Left lobe of liver (tissue), 2 donors: Measurements from ENCODE around the gene TSPY8. TPM values are rescaled to one million over a fixed set of nuclear protein-coding genes. Genes with fewer than 3 reads are reported as not detected.
A peak's percentile ranks its signal among the peaks of the same experiment; 100 is the strongest.
"Not testable (repeated sequence)": the region's sequence is repeated elsewhere in the genome, so short reads cannot be mapped to it uniquely, and the experiment has no call there.

Source experiments
- ATAC-seq: fragments of 200-7000 bp; cut with Tn5 transposase; one replicate; pipeline ENCODE4 v1.9.1; 2020; ENCODE audit warnings: mild to moderate bottlenecking, moderate library complexity
- DNase-seq: peaks from one replicate; pipeline ENCODE4 v3.0.0-alpha.2; 2020; ENCODE audit warnings: low spot score
- total RNA-seq: library from RNA; stranded (reverse); gene quantifications from one replicate; pipeline ENCODE4 v1.2.1, GENCODE V29; 2021
- donor health status: DM: no; HTN: no; CAD: no; lungs with moderate emphysema.
- donor health status: DM: no; HTN: yes; CAD: no.

Gene TSPY8, protein sequence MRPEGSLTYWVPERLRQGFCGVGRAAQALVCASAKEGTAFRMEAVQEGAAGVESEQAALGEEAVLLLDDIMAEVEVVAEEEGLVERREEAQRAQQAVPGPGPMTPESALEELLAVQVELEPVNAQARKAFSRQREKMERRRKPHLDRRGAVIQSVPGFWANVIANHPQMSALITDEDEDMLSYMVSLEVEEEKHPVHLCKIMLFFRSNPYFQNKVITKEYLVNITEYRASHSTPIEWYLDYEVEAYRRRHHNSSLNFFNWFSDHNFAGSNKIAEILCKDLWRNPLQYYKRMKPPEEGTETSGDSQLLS
- not detected for total RNA-seq

DNA sequence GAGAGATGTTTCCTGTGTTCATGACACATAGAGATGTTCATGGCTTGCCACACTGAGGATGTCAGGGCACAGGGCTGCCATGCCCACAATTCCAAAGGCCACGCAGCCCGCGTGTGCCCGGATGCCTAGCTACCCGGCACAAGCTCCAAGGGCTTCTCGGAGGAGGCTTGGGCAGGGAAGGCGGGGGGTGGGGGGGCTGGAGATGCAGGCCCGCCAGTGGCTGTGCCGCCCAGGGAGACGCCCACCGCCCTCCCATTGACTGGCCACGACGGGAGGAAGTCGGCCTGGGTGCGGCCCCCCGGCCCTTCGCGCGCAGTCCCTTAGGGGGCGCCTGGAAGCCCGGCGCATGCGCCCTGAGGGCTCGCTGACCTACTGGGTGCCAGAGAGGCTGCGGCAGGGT is at the start of gene TSPY8:
TSS of gene TSPY8 (plus strand) at position 301 of the 400 bp plus-strand sequence. CDS start at position 347, 46 bp downstream.
- not testable (repeated sequence) for ATAC-seq, DNase-seq

DNA sequence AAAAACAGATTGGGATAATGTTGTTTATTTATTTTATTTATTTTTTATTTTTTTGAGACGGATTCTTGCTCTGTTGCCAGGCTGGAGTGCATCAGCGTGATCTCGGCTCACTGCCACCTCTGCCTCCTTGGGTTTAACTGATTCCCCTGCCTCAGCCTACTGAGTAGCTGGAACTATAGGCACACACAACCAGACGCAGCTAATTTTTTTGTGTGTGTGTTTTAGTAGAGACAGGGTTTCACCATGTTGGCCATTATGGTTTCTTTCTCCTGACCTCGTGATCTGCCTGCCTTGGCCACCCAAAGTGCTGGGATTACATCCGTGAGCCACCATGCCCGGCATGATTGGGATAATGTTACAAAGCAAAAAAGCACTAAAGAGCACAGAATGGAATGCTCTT is 36.6 kb upstream of the TSPY8 start:
- no peak for DNase-seq

DNA sequence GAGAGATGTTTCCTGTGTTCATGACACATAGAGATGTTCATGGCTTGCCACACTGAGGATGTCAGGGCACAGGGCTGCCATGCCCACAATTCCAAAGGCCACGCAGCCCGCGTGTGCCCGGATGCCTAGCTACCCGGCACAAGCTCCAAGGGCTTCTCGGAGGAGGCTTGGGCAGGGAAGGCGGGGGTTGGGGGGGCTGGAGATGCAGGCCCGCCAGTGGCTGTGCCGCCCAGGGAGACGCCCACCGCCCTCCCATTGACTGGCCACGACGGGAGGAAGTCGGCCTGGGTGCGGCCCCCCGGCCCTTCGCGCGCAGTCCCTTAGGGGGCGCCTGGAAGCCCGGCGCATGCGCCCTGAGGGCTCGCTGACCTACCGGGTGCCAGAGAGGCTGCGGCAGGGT is 20.4 kb upstream of the TSPY8 start, which contains the start of gene TSPY4:
TSS of gene TSPY4 (plus strand) at position 301 of the 400 bp plus-strand sequence. CDS start at position 347, 46 bp downstream.
- DNase-seq, ATAC-seq: not testable (repeated sequence)

More for the DNA sequence above, 36.6 kb upstream of the TSPY8 start:
- ATAC-seq: no peak

DNA sequence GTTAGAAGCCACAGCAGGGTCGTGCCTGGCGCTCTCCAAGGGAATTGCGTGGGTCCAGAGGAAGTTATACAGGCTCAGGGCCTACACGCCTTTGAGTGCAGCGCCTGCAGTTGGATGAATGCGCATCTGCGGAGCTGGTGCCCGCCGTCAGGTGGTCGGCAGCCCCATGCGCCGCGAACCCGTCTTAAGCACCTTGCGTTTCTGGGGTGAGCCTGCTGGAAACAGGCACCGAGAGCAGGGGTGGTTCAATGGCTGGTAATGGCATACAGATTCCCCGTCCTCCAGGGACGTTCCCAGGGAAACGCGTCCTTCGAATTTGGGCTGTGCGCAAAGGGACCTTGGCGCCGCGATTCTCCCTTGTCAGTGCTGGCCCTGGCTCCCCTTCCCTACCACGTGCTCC is 38.9 kb downstream of the TSPY8 start:
- peak; percentile 41 for DNase-seq
- ATAC-seq: not testable (repeated sequence)

DNA sequence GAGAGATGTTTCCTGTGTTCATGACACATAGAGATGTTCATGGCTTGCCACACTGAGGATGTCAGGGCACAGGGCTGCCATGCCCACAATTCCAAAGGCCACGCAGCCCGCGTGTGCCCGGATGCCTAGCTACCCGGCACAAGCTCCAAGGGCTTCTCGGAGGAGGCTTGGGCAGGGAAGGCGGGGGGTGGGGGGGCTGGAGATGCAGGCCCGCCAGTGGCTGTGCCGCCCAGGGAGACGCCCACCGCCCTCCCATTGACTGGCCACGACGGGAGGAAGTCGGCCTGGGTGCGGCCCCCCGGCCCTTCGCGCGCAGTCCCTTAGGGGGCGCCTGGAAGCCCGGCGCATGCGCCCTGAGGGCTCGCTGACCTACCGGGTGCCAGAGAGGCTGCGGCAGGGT is 40.5 kb downstream of the TSPY8 start, which contains the start of gene TSPY3:
TSS of gene TSPY3 (plus strand) at position 301 of the 400 bp plus-strand sequence. CDS start at position 347, 46 bp downstream.
- ATAC-seq, DNase-seq: not testable (repeated sequence)

Other genes with a start within 250 kb of the TSPY8 start
- not detected for gene TSPY4, start 20.3 kb upstream of the TSPY8 start, total RNA-seq
- gene TSPY3, start 40.6 kb downstream of the TSPY8 start, total RNA-seq: not detected
- not detected for gene TSPY1, start 109.2 kb downstream of the TSPY8 start, total RNA-seq
- not detected for gene TSPY9, start 129.5 kb downstream of the TSPY8 start, total RNA-seq
- not detected for gene TSPY10, start 170.1 kb downstream of the TSPY8 start, total RNA-seq